Thoracic aorta (tissue), 2 donors: ENCODE measurements around the gene EXOC4. TPM values are rescaled to one million over a fixed set of nuclear protein-coding genes. Genes with fewer than 3 reads are reported as not detected.

Source experiments
- ATAC-seq: fragments of 150-250 bp; one replicate; pipeline ENCODE4 v1.8.0; 2017; ENCODE audit warnings: low read depth; ENCODE audit not compliant: insufficient number of reproducible peaks, low FRiP score
- DNase-seq: peaks from one replicate; pipeline ENCODE4 v3.0.0-alpha.2; 2020; ENCODE audit warnings: low spot score
- H3K27ac ChIP-seq, 2 donors: fragments of 200-600 bp; sonication (generic); 1 replicate in 1 of 2; 2 replicates in 1 of 2; pipeline ENCODE4 v1.5.1; 2016; ENCODE audit warnings: mild to moderate bottlenecking in 2 of 2, moderate library complexity in 2 of 2
- H3K27me3 ChIP-seq: fragments of 200-600 bp; sonication (generic); replicated peaks from 2 replicates; pipeline ENCODE4 v1.6.0; 2016; ENCODE audit warnings: mild to moderate bottlenecking; ENCODE audit not compliant: insufficient read depth
- H3K36me3 ChIP-seq: fragments of 200-600 bp; sonication (generic); one replicate; pipeline ENCODE4 v1.5.1; 2016
- H3K4me1 ChIP-seq, 2 donors: fragments of 200-600 bp; sonication (generic); 1 replicate in 1 of 2; 2 replicates in 1 of 2; pipeline versions ENCODE4 v1.5.1 to v1.6.0; 2016; ENCODE audit warnings: low read depth in 2 of 2, mild to moderate bottlenecking in 1 of 2; ENCODE audit not compliant: control insufficient read depth in 1 of 2
- H3K4me3 ChIP-seq: fragments of 200-600 bp; sonication (generic); 2 replicates; pipeline ENCODE4 v1.5.1; 2016; ENCODE audit warnings: mild to moderate bottlenecking
- H3K9me3 ChIP-seq: fragments of 200-600 bp; sonication (generic); 2 replicates; pipeline ENCODE4 v1.5.1; 2016
- total RNA-seq, 2 donors: library from RNA; depleted of rRNA; stranded (reverse); fragments of >200 nt; gene quantifications; one replicate each; pipeline versions ENCODE4 v1.1.0 to v1.2.3, GENCODE V29; 2016
- TF ChIP-seq, protein P1 (sequence below): fragments of 200-600 bp; sonication (generic); IDR thresholded peaks from one replicate; pipeline ENCODE4 v1.5.1; 2019; ENCODE audit warnings: antibody characterized with exemption

Gene EXOC4
- total RNA-seq, 2 donors from 2014 or later = 65.3 to 72.8 TPM

GRCh38 chr7:133976140-133976539 lies 723.3 kb downstream of the EXOC4 start:
- H3K9me3 ChIP-seq = no peaks in the 10 kb centered on the region
- DNase-seq (no peak), ATAC-seq (no peak)
- no peak overlapping the region for H3K4me3 ChIP-seq
- TF ChIP-seq, protein P1, sequence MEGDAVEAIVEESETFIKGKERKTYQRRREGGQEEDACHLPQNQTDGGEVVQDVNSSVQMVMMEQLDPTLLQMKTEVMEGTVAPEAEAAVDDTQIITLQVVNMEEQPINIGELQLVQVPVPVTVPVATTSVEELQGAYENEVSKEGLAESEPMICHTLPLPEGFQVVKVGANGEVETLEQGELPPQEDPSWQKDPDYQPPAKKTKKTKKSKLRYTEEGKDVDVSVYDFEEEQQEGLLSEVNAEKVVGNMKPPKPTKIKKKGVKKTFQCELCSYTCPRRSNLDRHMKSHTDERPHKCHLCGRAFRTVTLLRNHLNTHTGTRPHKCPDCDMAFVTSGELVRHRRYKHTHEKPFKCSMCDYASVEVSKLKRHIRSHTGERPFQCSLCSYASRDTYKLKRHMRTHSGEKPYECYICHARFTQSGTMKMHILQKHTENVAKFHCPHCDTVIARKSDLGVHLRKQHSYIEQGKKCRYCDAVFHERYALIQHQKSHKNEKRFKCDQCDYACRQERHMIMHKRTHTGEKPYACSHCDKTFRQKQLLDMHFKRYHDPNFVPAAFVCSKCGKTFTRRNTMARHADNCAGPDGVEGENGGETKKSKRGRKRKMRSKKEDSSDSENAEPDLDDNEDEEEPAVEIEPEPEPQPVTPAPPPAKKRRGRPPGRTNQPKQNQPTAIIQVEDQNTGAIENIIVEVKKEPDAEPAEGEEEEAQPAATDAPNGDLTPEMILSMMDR = no peak
- H3K27ac ChIP-seq = no peak overlapping the region
- peaks cover 0 to 4% of the 10 kb centered on the region in 2 donors for H3K4me1 ChIP-seq
- no peaks in the 10 kb centered on the region for H3K36me3 ChIP-seq
- no peaks in the 10 kb centered on the region for H3K27me3 ChIP-seq

- Histone ChIP-seq H3K36me3 (no peaks in the 10 kb centered on the region), H3K27ac (no peak overlapping the region), H3K4me1 (peaks cover 0 to 4% of the 10 kb centered on the region in 2 donors), H3K4me3 (no peak overlapping the region), H3K9me3 (no peaks in the 10 kb centered on the region), H3K27me3 (no peaks in the 10 kb centered on the region)
- ATAC-seq = no peak
- TF ChIP-seq, protein P1 = no peak
- no peak for DNase-seq
Measured at GRCh38 chr7:133977409-133978274, 724.8 kb downstream of the EXOC4 start.

- Histone ChIP-seq H3K4me3 (no peak overlapping the region), H3K27me3 (no peaks in the 10 kb centered on the region), H3K36me3 (no peaks in the 10 kb centered on the region), H3K4me1 (peaks cover 0 to 4% of the 10 kb centered on the region in 2 donors), H3K27ac (no peak overlapping the region), H3K9me3 (no peaks in the 10 kb centered on the region)
- DNase-seq = no peak
- no peak for ATAC-seq
- TF ChIP-seq, protein P1 = no peak
Measured at GRCh38 chr7:133978502-133979295, 725.8 kb downstream of the EXOC4 start.

DNA sequence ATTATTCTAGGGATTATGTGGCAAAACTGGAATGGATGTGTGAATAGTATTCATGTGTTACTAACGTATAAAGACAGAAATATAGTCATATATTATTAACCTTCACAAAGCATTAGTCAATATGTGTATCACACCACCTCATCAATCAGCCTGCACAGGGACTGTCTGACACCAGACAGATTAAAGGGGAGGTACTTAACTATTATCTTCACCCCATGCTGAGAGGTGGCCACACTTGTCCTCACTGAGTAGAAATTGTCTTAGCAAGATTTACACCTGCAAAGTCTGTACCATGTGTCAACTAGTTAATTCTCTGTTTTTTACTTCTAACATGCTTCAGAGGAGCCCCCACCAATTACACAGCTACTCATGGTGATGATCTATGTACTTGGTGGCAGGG lies 727.9 kb downstream of the EXOC4 start:
- no peaks in the 10 kb centered on the region for H3K9me3 ChIP-seq
- H3K27ac ChIP-seq = no peak overlapping the region
- H3K27me3 ChIP-seq = no peaks in the 10 kb centered on the region
- no peak overlapping the region for H3K4me3 ChIP-seq
- H3K4me1 ChIP-seq = peaks cover 0 to 4% of the 10 kb centered on the region in 2 donors
- H3K36me3 ChIP-seq = no peaks in the 10 kb centered on the region
- TF ChIP-seq, protein P1 = no peak
- ATAC-seq (no peak), DNase-seq (no peak)
